DOHH2 (cell line): ENCODE results near the gene VAV2.

Source experiments
- EZH2phosphoT487 ChIP-seq: fragments of 200-600 bp; sonication (generic); IDR thresholded peaks from 2 replicates; pipeline ENCODE4 v1.6.1; 2017; ENCODE audit warnings: borderline replicate concordance, mild to moderate bottlenecking, antibody characterized with exemption, low read length, moderate library complexity, mixed read lengths
- TF ChIP-seq, protein P1 (sequence below): fragments of 200-600 bp; sonication (generic); IDR thresholded peaks from one replicate; pipeline ENCODE4 v1.5.1; 2014; ENCODE audit warnings: antibody characterized with exemption, mild to moderate bottlenecking, low read depth, low read length; ENCODE audit not compliant: poor library complexity, severe bottlenecking

DNA sequence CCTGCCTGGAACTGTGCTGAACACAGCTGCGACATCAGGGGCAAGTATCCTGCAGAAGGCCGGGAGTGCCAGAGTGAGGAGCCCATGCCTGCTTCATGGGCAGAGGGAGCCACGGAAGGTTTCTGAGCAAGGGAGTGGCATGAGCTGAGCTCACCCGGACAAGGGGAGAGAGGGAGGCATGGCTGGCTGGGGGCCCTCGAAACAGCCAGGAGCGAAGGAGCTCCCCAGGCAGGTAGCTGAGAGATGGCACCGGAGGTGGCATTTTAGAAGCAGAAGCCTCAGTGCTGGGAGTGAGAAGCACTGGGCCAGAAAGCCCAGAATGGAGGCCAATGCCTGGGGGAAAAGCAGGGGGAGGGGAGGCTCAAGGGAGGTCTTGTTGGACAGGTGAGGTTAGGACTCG lies 197.1 kb downstream of the VAV2 start:
- TF ChIP-seq, protein P1, sequence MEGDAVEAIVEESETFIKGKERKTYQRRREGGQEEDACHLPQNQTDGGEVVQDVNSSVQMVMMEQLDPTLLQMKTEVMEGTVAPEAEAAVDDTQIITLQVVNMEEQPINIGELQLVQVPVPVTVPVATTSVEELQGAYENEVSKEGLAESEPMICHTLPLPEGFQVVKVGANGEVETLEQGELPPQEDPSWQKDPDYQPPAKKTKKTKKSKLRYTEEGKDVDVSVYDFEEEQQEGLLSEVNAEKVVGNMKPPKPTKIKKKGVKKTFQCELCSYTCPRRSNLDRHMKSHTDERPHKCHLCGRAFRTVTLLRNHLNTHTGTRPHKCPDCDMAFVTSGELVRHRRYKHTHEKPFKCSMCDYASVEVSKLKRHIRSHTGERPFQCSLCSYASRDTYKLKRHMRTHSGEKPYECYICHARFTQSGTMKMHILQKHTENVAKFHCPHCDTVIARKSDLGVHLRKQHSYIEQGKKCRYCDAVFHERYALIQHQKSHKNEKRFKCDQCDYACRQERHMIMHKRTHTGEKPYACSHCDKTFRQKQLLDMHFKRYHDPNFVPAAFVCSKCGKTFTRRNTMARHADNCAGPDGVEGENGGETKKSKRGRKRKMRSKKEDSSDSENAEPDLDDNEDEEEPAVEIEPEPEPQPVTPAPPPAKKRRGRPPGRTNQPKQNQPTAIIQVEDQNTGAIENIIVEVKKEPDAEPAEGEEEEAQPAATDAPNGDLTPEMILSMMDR = no peak
- no peak for TF ChIP-seq EZH2phosphoT487
